Uterus (tissue), 2 donors: ENCODE results near the gene CFP.

Experiments used
- POLR2A ChIP-seq, 2 donors: fragments of 450-650 bp; IDR thresholded peaks; one replicate each; pipeline ENCODE4 v1.6.1; 2016; ENCODE audit warnings: antibody characterized with exemption in 2 of 2, mild to moderate bottlenecking in 1 of 2, moderate library complexity in 1 of 2
- TF ChIP-seq, protein P1 (sequence below), 4 experiments: fragments of 200-600 bp in 2 of 4; fragments of 450-650 bp in 2 of 4; sonication (generic) in 2 of 4; IDR thresholded peaks; one replicate each; pipeline ENCODE4 v1.5.1; 2016 to 2019; ENCODE audit warnings: antibody characterized with exemption in 4 of 4, mild to moderate bottlenecking in 2 of 4, moderate library complexity in 1 of 4

DNA sequence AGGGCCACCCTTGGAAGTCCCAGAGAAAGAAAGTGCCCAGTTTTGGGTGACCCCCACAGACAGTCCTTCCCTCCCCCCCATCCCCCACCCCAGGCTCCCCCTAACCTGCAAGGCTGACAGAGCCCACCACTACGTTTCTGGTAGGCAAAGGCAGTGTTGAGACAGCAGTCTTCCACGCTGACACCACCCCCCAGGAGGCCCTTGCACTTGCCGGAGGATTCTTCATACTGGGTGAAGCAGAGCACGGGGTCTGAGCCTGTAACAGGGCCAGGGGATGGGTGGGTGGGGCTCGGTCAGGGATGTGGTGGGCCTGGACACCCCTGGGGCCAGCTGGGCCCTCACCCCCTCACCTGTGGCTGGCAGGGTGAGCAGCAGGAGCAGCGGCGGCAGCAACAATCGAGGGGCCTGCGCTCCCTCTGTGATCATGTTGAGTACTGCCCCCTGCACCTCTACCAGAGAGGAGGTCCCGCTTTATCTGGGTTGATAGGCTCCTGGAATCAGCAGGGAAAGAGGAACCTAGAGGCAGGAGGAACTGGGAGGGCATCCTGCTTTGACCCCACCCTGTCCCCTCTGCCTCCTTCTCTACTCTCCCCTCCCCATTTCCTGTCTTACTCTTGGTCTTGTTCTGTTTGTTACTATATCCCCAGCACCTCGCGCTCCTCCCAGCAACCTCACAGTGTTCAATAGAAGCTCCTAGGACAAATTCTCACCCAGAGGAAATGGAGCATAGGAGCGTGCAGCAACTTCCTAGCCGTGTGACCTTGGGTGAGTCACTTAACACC lies at the start of gene CFP:
- TF ChIP-seq, protein P1, sequence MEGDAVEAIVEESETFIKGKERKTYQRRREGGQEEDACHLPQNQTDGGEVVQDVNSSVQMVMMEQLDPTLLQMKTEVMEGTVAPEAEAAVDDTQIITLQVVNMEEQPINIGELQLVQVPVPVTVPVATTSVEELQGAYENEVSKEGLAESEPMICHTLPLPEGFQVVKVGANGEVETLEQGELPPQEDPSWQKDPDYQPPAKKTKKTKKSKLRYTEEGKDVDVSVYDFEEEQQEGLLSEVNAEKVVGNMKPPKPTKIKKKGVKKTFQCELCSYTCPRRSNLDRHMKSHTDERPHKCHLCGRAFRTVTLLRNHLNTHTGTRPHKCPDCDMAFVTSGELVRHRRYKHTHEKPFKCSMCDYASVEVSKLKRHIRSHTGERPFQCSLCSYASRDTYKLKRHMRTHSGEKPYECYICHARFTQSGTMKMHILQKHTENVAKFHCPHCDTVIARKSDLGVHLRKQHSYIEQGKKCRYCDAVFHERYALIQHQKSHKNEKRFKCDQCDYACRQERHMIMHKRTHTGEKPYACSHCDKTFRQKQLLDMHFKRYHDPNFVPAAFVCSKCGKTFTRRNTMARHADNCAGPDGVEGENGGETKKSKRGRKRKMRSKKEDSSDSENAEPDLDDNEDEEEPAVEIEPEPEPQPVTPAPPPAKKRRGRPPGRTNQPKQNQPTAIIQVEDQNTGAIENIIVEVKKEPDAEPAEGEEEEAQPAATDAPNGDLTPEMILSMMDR (IDR thresholded peaks at IDR 0.05), result no peak
- TF ChIP-seq POLR2A (IDR thresholded peaks at IDR 0.05), result no peak
